Prostate gland (tissue), 2 donors: ENCODE results near the gene NUP153.

Experiments
- POLR2AphosphoS5 ChIP-seq: sonication (generic); formaldehyde crosslinking; IDR thresholded peaks from one replicate; pipeline ENCODE4 v1.6.1; 2017; ENCODE audit warnings: antibody characterized with exemption
- TF ChIP-seq, protein P1 (sequence below), 4 experiments: fragments of 200-600 bp in 2 of 4; fragments of 450-650 bp in 2 of 4; sonication (generic) in 2 of 4; IDR thresholded peaks; 1 replicate in 3 of 4; 2 replicates in 1 of 4; pipeline ENCODE4 v1.5.1; 2016 to 2019; ENCODE audit warnings: antibody characterized with exemption in 4 of 4, mild to moderate bottlenecking in 2 of 4, moderate library complexity in 2 of 4

DNA sequence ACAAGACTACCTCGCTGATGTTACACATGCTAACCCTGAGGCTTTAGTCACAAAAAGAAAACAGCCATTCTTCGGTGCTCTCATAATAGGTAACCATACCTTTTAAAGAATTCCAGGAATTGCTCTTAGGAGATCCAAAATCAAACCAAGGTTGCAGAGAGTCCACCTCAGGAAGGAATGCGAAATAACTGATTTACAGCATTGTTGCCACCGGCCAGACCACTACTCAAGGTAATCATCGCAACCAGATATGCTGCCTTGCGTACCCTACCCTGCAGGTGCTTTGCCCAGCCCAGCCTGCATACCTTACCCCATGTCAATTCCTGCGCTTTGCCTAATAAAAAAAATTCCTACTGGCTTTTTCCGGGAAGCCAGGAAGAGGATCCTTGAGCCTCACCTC, 27.0 kb downstream of the NUP153 start:
- TF ChIP-seq, protein P1, sequence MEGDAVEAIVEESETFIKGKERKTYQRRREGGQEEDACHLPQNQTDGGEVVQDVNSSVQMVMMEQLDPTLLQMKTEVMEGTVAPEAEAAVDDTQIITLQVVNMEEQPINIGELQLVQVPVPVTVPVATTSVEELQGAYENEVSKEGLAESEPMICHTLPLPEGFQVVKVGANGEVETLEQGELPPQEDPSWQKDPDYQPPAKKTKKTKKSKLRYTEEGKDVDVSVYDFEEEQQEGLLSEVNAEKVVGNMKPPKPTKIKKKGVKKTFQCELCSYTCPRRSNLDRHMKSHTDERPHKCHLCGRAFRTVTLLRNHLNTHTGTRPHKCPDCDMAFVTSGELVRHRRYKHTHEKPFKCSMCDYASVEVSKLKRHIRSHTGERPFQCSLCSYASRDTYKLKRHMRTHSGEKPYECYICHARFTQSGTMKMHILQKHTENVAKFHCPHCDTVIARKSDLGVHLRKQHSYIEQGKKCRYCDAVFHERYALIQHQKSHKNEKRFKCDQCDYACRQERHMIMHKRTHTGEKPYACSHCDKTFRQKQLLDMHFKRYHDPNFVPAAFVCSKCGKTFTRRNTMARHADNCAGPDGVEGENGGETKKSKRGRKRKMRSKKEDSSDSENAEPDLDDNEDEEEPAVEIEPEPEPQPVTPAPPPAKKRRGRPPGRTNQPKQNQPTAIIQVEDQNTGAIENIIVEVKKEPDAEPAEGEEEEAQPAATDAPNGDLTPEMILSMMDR (IDR thresholded peaks at IDR 0.05), result no peak
- TF ChIP-seq POLR2AphosphoS5, result no peak
